Activated CD8-positive, alpha-beta memory T cell treated with anti-CD3 and anti-CD28 coated beads for 1 hour (primary cell): ENCODE results near the gene PACRG.

Source experiments
- DNase-seq, 2 donors: peaks; one replicate each; pipeline ENCODE4 v3.0.0-alpha.2; 2020; ENCODE audit warnings: low read depth in 1 of 2; ENCODE audit errors: extremely low read depth in 1 of 2

PACRG gene

GRCh38 chr6:162709431-162709830 lies 18.3 kb upstream of the PACRG start:
- DNase-seq: no peak

- DNase-seq: no peak
Observed at GRCh38 chr6:162710419-162710818, 17.4 kb upstream of the PACRG start.

- DNase-seq: no peak
Observed at GRCh38 chr6:162710936-162711335, 16.8 kb upstream of the PACRG start.

GRCh38 chr6:162711376-162711775 lies 16.4 kb upstream of the PACRG start:
- DNase-seq: no peak

- no peak for DNase-seq
Observed at GRCh38 chr6:162712694-162713093, 15.1 kb upstream of the PACRG start.

GRCh38 chr6:162713974-162714780 lies 13.6 kb upstream of the PACRG start:
- no peak for DNase-seq

- no peak for DNase-seq
Observed at GRCh38 chr6:162715601-162716000, 12.2 kb upstream of the PACRG start.

GRCh38 chr6:162719528-162719927 lies 8.2 kb upstream of the PACRG start:
- DNase-seq: no peak

- no peak for DNase-seq
Observed at GRCh38 chr6:162721404-162721687, 6.4 kb upstream of the PACRG start.

GRCh38 chr6:162722226-162722625 lies 5.5 kb upstream of the PACRG start:
- no peak for DNase-seq

GRCh38 chr6:162722633-162723032 lies 5.1 kb upstream of the PACRG start:
- DNase-seq: no peak

- no peak for DNase-seq
Observed at GRCh38 chr6:162726947-162727321, 840 bp upstream of the PACRG start.

- DNase-seq: no peak
Observed at GRCh38 chr6:162728197-162728596, 423 bp downstream of the PACRG start.

- no peak for DNase-seq
Observed at GRCh38 chr6:162728706-162729105, 932 bp downstream of the PACRG start.

GRCh38 chr6:162730502-162730901 lies 2.7 kb downstream of the PACRG start:
- DNase-seq: no peak

- no peak for DNase-seq
Observed at GRCh38 chr6:162733489-162733888, 5.7 kb downstream of the PACRG start.

GRCh38 chr6:162736961-162737360 lies 9.2 kb downstream of the PACRG start:
- no peak for DNase-seq

GRCh38 chr6:162750776-162751175 lies 23.0 kb downstream of the PACRG start:
- DNase-seq: no peak

- no peak for DNase-seq
Observed at GRCh38 chr6:162751211-162751859, 23.6 kb downstream of the PACRG start.

GRCh38 chr6:162753775-162754174 lies 26.0 kb downstream of the PACRG start:
- no peak for DNase-seq

GRCh38 chr6:162770136-162770535 lies 42.4 kb downstream of the PACRG start:
- DNase-seq: no peak

- no peak for DNase-seq
Observed at GRCh38 chr6:162770955-162771354, 43.2 kb downstream of the PACRG start.

- DNase-seq: no peak
Observed at GRCh38 chr6:162772466-162772865, 44.7 kb downstream of the PACRG start.
